Left lung (tissue), 10 donors: ENCODE data around the gene CEP97. TPM values are rescaled to one million over a fixed set of nuclear protein-coding genes. Genes with fewer than 3 reads are reported as not detected.
"Not testable (repeated sequence)": the region's sequence is repeated elsewhere in the genome, so short reads cannot be mapped to it uniquely, and the experiment has no call there.

Source experiments
- ATAC-seq: fragments of 200-7000 bp; cut with Tn5 transposase; one replicate; pipeline ENCODE4 v1.9.1; 2020; ENCODE audit warnings: moderate library complexity
- DNase-seq, 4 donors: peaks; one replicate each; pipeline ENCODE4 v3.0.0-alpha.2; 2013 to 2020
- H3K27ac ChIP-seq, 2 donors: fragments of 200-600 bp; sonication (generic) in 1 of 2; one replicate each; pipeline versions ENCODE4 v1.5.0 to v1.8.0; 2020 to 2021
- H3K27me3 ChIP-seq, 2 donors: fragments of 200-600 bp; sonication (generic) in 1 of 2; one replicate each; pipeline versions ENCODE4 v1.5.0 to v1.8.0; 2020 to 2021
- H3K36me3 ChIP-seq, 2 donors: fragments of 200-600 bp; sonication (generic) in 1 of 2; one replicate each; pipeline versions ENCODE4 v1.5.0 to v1.8.0; 2020 to 2021
- H3K4me1 ChIP-seq, 2 donors: fragments of 200-600 bp; one replicate each; pipeline ENCODE4 v1.8.0; 2021
- H3K4me3 ChIP-seq, 2 donors: fragments of 200-600 bp; sonication (generic) in 1 of 2; one replicate each; pipeline versions ENCODE4 v1.5.0 to v1.8.0; 2020 to 2021; ENCODE audit warnings: mild to moderate bottlenecking in 1 of 2
- H3K9me3 ChIP-seq, 2 donors: fragments of 200-600 bp; sonication (generic) in 1 of 2; one replicate each; pipeline versions ENCODE4 v1.5.0 to v1.8.0; 2020 to 2021
- CTCF ChIP-seq, 2 donors: fragments of 200-600 bp; sonication (generic) in 1 of 2; IDR thresholded peaks; one replicate each; pipeline versions ENCODE4 v1.5.0 to v1.8.0; 2021; ENCODE audit warnings: antibody characterized with exemption in 2 of 2
- intact Hi-C, 2 donors: fragments of 100-400 bp; cut with DNase I; formaldehyde crosslinking; loops; one replicate each; pipeline versions ENCODE4 v1.11.2 to v1.14.2; 2022
- polyA plus RNA-seq, 6 donors: library from polyadenylated mRNA; unstranded; fragments of 120-200 nt; gene quantifications; one replicate each; pipeline ENCODE4 v1.2.1, GENCODE V29; 2013; ENCODE audit not compliant: insufficient read length in 6 of 6
- total RNA-seq, 2 donors: library from RNA; stranded (reverse); fragmentation: NEBNext Ultra II Directional; extraction: Animal tissue kit (Norgen Biotek cat#: 25700); gene quantifications; one replicate each; pipeline ENCODE4 v1.2.1, GENCODE V29; 2021
- donor health status: DM: no; HTN: yes; CAD: no.
- donor health status: DM: no; HTN: no; CAD: no.

The CEP97 gene
- total and polyA plus RNA-seq, 8 donors, result 8.5 to 23.7 (median 19.5) TPM

- DNase-seq, result peak; percentile 98 to 100 (median 100)
- no peaks in the 10 kb centered on the region for H3K9me3 ChIP-seq
- H3K4me1 ChIP-seq, result peaks cover 20 to 50% of the 10 kb centered on the region in 2 donors
- ATAC-seq, result peak; percentile 86
- no peaks in the 10 kb centered on the region for H3K27me3 ChIP-seq
- intact Hi-C loops, result no loop called here
- H3K27ac ChIP-seq, result peak within 1 kb of the TSS; percentile 93 to 98
- peaks cover 0 to 25% of the 10 kb centered on the region in 2 donors for H3K36me3 ChIP-seq
- peak; percentile 36 to 41 for TF ChIP-seq CTCF (IDR thresholded peaks at IDR 0.05)
- peak within 1 kb of the TSS; percentile 73 to 89 for H3K4me3 ChIP-seq
Measured at GRCh38 chr3:101676765-101677435, 47.5 kb upstream of the CEP97 start, which contains the start of gene ZBTB11. ZBTB11 (minus strand) TSS chr3:101677132; CDS start chr3:101676914, 218 bp downstream.

- Histone ChIP-seq H3K9me3 (no peaks in the 10 kb centered on the region), H3K27ac (peak overlapping the region; percentile 58 to 98), H3K36me3 (peaks cover 0 to 33% of the 10 kb centered on the region in 2 donors), H3K27me3 (no peaks in the 10 kb centered on the region), H3K4me1 (peaks cover 20 to 55% of the 10 kb centered on the region in 2 donors), H3K4me3 (peak overlapping the region; percentile 5 to 89)
- intact Hi-C loops, result no loop called here
- no peak for ATAC-seq
- no peak for DNase-seq
- TF ChIP-seq CTCF (IDR thresholded peaks at IDR 0.05), result no peak
Measured at GRCh38 chr3:101677436-101678286, 46.8 kb upstream of the CEP97 start.

- DNase-seq, H3K27ac ChIP-seq, ATAC-seq, H3K27me3 ChIP-seq, H3K9me3 ChIP-seq, intact Hi-C loops, H3K4me3 ChIP-seq: not testable (repeated sequence)
- peaks cover 0 to 45% of the 10 kb centered on the region in 2 donors for H3K36me3 ChIP-seq
- peaks cover 27 to 58% of the 10 kb centered on the region in 2 donors for H3K4me1 ChIP-seq
Measured at GRCh38 chr3:101678837-101679236, 45.6 kb upstream of the CEP97 start.

GRCh38 chr3:101680466-101680865 is 43.9 kb upstream of the CEP97 start:
- no peak for ATAC-seq
- no peak for DNase-seq
- no peak overlapping the region for H3K27ac ChIP-seq
- intact Hi-C loops, result no loop called here
- no peak overlapping the region for H3K4me3 ChIP-seq
- H3K9me3 ChIP-seq, result no peaks in the 10 kb centered on the region
- peaks cover 33 to 59% of the 10 kb centered on the region in 2 donors for H3K4me1 ChIP-seq
- no peak for TF ChIP-seq CTCF (IDR thresholded peaks at IDR 0.05)
- H3K36me3 ChIP-seq, result peaks cover 0 to 61% of the 10 kb centered on the region in 2 donors
- H3K27me3 ChIP-seq, result no peaks in the 10 kb centered on the region

- peak overlapping the region; percentile 93 to 95 for H3K27ac ChIP-seq
- peak overlapping the region; percentile 60 to 71 for H3K4me3 ChIP-seq
- ATAC-seq (no peak), DNase-seq (no peak)
- peaks cover 22 to 78% of the 10 kb centered on the region in 2 donors for H3K4me1 ChIP-seq
- intact Hi-C loops, result no loop called here
- peaks cover 0 to 56% of the 10 kb centered on the region in 2 donors for H3K36me3 ChIP-seq
- H3K27me3 ChIP-seq, result no peaks in the 10 kb centered on the region
- no peak for TF ChIP-seq CTCF (IDR thresholded peaks at IDR 0.05)
- no peaks in the 10 kb centered on the region for H3K9me3 ChIP-seq
Measured at GRCh38 chr3:101685050-101685400, 39.4 kb upstream of the CEP97 start.
